Epithelial cell of proximal tubule (primary cell): ENCODE measurements around the gene CIT. TPM values are rescaled to one million over a fixed set of nuclear protein-coding genes. Genes with fewer than 3 reads are reported as not detected.

Experiments
- DNase-seq: peaks from one replicate; pipeline ENCODE4 v3.0.0-alpha.2; 2011; ENCODE audit warnings: low read depth
- H3K4me3 ChIP-seq: 2 replicates; pipeline ENCODE4 v1.5.1; 2011; ENCODE audit warnings: low read depth, mild to moderate bottlenecking, low read length
- total RNA-seq: library from RNA; depleted of rRNA; stranded (reverse); fragments of >200 nt; gene quantifications from 2 replicates; pipeline ENCODE4 v1.2.3, GENCODE V29; 2015
- TF ChIP-seq, protein P1 (sequence below): conservative IDR thresholded peaks from 2 replicates; pipeline ENCODE4 v1.5.1; 2012; ENCODE audit warnings: low read depth, mild to moderate bottlenecking, low read length

Gene CIT
- total RNA-seq, 1 donor from 2014 or later: 26.5 TPM

DNA sequence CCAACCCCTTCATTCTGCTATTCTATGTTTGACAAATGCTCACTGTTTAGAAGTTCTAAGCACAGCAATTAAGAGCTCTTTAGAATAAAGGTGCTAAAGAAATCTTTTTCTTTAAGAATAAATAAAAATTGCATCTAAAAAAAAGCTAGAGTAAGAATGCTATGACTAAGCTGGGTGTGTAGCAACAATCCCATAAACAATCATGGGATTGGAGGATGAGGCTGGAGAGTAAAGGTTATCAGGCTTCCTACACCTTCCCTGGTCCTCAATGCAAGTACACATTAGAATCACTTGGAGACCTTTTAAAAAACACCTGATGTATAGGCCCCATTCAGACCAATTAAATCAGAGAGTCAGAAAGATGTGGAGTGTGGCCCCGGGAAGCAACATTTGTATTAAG is 88.3 kb downstream of the CIT start:
- H3K4me3 ChIP-seq: no peak overlapping the region
- TF ChIP-seq, protein P1, sequence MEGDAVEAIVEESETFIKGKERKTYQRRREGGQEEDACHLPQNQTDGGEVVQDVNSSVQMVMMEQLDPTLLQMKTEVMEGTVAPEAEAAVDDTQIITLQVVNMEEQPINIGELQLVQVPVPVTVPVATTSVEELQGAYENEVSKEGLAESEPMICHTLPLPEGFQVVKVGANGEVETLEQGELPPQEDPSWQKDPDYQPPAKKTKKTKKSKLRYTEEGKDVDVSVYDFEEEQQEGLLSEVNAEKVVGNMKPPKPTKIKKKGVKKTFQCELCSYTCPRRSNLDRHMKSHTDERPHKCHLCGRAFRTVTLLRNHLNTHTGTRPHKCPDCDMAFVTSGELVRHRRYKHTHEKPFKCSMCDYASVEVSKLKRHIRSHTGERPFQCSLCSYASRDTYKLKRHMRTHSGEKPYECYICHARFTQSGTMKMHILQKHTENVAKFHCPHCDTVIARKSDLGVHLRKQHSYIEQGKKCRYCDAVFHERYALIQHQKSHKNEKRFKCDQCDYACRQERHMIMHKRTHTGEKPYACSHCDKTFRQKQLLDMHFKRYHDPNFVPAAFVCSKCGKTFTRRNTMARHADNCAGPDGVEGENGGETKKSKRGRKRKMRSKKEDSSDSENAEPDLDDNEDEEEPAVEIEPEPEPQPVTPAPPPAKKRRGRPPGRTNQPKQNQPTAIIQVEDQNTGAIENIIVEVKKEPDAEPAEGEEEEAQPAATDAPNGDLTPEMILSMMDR: no peak
- no peak for DNase-seq

DNA sequence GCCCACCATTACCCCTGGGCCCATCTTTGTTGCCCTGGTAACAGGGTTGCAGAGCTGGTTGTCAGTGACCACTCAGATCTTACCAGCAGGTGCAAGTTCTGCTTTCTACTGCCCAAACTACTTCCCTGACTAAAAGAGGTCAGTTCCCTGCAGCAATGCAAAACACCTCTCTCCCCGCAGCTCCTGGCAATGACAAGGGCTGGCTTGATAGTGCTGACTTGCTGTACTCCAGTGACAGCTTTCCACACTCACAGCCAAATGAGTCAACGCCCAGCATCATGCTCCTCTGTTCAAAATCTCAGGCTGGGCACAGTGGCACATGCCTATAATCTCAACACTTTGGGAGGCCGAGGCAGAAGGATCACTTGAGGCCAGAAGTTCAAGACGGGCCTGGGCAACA is 90.6 kb downstream of the CIT start:
- TF ChIP-seq, protein P1: no peak
- DNase-seq: no peak
- no peak overlapping the region for H3K4me3 ChIP-seq

DNA sequence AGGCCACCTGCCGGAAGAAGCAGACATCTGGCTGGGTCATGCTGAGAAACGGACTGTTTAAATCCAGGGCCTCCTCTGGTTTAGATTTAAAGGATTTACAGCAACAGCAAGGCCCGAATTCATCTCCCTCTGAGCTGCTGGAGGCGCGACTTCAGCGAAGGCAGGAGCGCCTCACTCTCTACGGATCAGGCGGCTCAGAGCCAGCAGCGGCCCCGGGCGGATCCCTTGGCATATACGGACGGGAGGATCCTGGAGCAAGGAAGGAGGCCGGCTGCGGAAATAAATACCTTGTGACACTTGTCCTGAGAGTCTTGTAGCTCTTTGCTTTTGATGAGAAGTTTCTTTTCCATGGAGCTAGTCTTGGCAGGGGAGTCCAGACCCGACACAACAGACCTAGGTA is 92.4 kb downstream of the CIT start:
- no peak overlapping the region for H3K4me3 ChIP-seq
- DNase-seq: no peak
- TF ChIP-seq, protein P1: no peak

DNA sequence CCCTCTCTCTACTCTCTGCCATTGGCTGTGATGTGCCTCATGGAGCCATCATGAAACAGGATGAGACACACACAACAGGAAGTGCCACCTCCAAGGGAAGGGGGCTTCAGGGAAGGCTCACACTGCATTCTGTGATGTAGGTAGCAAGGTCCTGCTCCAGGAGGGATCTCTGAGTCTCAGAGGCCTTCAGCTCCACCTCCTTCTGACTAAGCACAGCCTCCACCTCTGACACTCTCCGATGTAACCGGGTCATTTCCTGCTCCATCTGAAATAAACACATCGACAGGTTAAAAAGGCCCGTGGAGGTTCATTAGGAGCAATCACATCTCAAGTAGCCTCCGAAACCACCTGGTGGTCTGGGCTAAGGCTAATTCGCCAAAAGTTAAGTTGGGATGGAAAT is 93.3 kb downstream of the CIT start:
- H3K4me3 ChIP-seq: no peak overlapping the region
- no peak for DNase-seq
- TF ChIP-seq, protein P1: no peak

DNA sequence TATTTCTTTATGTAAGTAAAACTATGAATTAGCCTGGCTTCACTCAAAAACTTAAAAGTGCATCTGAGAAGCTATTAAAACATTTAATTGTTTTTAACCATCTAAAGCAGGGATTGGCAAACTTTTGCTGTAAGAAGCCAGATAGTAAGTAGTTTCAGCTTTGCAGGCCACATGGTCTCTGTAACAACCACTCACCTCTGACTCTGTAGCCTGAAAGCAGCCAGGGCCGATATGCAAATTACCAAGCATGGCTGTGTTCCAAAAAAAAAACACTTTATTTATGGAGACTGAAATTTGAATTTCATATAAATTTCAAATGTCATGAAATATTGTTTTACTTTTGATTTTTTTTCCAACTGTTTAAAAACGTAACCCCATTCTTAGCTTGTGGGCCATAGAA is 95.3 kb downstream of the CIT start:
- no peak overlapping the region for H3K4me3 ChIP-seq
- TF ChIP-seq, protein P1: no peak
- DNase-seq: no peak

DNA sequence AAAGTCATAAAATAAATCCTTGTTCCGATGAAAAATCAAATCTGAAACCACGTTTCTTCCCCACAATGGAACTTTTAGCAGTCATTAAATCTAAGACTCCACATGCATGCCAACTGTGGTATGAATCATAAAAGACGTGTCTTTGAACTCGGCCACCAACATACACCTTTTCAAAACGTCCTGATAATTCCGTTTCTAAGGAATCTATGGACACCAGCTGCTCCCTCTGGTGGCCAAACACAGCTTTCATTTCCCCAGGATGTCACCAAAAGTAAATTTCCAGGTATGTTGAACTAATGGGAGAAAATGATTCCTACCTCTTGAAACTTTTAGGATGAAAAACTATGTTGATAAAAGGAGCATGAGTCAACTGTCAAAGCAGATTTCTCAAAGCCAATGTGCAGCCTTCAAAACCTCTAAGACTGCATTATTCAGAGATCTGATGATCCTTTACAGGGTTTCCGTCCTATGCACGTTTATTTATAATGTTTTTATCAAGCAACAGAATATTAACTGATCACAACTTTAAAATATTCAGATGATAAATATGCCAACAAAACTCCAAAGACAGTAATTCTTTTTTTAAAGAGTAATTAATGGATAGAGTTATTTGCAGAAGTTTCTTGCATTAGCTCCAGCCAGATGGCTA is 96.2 kb downstream of the CIT start:
- TF ChIP-seq, protein P1: peak; percentile 97
- peak overlapping the region; percentile 10 for H3K4me3 ChIP-seq
- no peak for DNase-seq

DNA sequence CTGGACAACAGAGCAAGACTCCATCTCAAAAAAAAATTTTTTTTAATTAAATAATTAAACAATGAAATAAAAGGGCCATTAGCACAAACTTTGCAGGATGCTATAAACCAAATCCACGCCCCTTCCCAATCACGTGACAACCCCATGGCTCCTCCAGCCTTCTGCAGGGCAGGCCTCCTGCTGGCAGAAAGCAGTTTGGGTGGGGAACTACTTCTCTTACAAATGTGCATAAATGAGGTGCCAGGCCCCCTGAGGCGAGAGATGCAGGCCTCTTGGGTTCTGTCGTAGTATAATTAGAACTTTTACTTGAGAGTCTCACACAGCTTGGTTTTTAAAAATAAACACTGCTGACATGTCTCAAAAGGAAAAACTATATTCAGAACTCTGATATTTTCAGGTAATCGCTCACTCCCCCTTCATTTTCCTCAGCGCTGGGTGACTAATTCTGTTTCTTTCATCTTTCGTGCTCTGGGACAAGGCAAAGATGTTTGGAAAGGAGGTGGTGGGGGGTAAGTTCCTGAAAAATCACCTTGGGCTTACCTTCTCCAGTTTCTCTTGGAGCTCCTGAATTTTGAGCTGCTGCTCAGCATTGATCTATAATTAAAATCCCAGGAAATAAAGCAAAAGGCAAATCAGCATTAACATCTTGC is 101.7 kb downstream of the CIT start:
- TF ChIP-seq, protein P1: no peak
- DNase-seq: no peak
- no peak overlapping the region for H3K4me3 ChIP-seq
